Stimulated activated CD4-positive, alpha-beta T cell treated with anti-CD3 and anti-CD28 coated beads, Interleukin-1b, Interleukin-23, amount 100 ng/mL, for 4 hours (primary cell): ENCODE results near the gene BRAP.
"Not testable (repeated sequence)": the region's sequence is repeated elsewhere in the genome, so short reads cannot be mapped to it uniquely, and the experiment has no call there.

Experiments
- DNase-seq, 2 donors: peaks; one replicate each; pipeline ENCODE4 v3.0.0-alpha.2; 2020; ENCODE audit warnings: low read depth in 2 of 2

The BRAP gene

GRCh38 chr12:111685811-111686573, at the start of gene BRAP, which contains the start of gene ACAD10:
Gene BRAP (minus strand): TSS chr12:111685956. CDS start chr12:111685792, 164 bp downstream.
Gene ACAD10 (plus strand): TSS chr12:111686053. CDS start chr12:111692710, 6,657 bp downstream.
- peak; percentile 81 to 90 for DNase-seq

DNA sequence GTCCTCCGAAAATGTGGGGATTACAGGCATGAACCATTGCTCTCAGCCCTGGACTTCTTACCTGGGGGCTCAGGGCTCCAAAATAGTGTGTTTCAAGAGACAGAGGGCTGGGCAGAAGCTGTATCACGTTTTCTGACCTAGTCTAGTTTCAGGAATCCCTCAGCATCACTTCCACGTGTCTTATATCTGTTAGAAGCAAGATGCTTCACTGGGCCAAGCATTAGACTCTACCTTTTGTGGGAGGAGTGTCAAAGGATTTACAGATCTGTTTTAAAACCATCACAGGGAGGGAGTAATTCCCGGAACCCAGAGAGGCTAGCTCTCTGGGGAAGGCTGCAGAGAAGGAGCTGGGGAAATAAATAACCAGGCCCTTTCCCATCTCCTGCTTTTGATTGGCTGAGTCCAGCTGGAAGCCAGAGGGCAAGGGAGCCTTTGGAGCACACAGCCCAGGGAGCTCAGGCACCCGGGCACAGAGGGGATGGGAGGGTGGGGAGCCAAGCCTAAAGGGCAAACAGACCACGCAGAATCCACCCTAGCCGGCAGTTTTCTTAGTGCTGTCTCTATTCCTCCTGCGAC, 47.7 kb upstream of the BRAP start:
- DNase-seq, result no peak

DNA sequence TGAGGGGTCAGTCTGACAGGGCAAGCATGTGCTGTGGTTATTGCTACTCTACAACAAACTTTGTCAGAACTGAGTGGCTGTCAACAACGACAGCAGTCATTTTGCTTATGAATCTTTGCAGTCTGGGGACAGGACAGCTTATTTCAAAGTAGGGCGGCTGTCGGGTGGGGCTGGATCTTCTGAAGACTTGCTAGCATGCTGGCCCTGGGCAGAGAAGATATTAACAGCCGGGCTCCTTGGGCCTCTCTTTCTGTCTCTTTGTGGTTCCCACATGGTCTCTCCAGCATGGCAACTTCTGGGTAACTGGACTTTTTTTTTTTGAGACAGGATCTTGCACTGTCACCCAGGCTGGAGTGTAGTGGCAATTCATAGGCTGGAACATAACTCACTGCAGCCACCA, 47.0 kb upstream of the BRAP start:
- DNase-seq, result no peak

GRCh38 chr12:111730420-111730819, 44.7 kb upstream of the BRAP start:
- no peak for DNase-seq

- DNase-seq, result no peak
Measured at GRCh38 chr12:111728795-111729194, 43.0 kb upstream of the BRAP start.

- DNase-seq, result not testable (repeated sequence)
Measured at GRCh38 chr12:111723646-111724360, 38.0 kb upstream of the BRAP start.

GRCh38 chr12:111720457-111720856, 34.7 kb upstream of the BRAP start:
- no peak for DNase-seq

DNA sequence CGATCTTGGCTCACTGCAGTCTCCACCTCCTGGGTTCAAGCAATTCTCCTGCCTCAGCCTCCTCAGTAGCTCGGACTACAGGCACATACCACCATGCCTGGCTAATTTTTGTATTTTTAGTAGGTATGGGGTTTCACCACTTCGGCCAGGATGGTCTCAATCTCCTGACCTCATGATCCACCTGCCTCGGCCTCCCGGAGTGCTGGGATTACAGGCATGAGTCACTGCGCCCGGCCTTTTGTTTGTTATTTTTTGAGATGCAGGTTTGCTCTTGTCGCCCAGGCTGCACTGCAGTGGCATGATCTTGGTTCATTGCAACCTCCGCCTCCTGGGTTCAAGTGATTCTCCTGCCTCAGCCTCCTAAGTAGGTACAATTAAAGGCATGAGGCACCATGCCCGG, 33.6 kb upstream of the BRAP start:
- not testable (repeated sequence) for DNase-seq

DNA sequence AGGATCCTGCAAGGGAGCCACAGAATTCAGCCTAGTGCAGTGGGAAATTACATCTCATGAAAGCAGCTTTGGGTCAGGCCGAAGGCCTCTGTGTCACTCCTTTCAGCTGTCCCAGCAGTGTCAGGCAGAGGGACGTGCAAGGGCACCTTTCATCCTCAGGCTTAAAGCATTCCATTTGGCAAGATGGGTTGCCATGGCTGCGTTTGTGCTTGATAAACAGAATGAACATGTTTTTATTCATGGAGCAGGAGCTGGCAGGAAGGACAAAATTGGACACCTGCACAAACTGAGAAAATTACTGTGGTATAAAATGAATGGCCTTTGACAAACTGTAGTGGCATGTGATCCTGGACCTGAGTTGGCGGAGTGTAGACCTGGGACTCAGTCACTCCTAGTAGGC, 29.5 kb upstream of the BRAP start:
- no peak for DNase-seq

DNA sequence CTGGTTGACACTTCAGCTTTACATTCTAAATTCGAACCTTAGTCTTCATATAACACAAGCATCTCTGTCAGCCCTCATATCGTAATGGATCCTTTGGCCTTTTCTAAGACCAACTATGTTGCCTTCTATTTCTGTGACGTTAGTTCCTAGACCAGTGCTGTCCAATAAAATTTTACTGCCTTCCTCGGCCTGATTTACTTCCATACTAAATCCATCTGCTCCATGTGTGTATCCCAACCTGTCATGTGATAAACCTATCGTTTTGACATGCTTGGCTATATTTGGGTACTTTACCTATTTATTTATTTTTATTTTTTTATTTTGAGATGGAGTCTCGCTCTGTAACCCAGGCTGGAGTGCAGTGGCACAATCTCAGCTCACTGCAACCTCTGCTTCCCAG, 20.4 kb upstream of the BRAP start:
- no peak for DNase-seq

DNA sequence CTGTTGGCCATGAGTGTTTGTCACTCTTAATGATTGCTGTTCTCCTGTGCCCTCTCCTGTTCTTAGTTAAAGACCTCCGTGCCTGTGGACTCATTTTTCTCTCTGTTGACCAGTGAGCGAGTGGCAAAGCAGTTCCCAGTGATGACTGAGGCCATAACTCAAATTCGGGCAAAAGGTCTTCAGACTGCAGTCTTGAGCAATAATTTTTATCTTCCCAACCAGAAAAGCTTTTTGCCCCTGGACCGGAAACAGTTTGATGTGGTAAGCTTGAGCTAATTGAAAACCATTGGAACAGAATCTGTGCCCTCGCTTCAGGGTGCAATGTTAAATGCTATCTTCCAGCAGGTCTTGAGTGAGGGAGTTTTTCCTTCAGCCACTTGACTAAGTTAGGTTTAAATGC, 19.9 kb upstream of the BRAP start:
- DNase-seq, result no peak

GRCh38 chr12:111699962-111700361, 14.2 kb upstream of the BRAP start:
- no peak for DNase-seq

GRCh38 chr12:111693818-111694217, 8.1 kb upstream of the BRAP start:
- no peak for DNase-seq

DNA sequence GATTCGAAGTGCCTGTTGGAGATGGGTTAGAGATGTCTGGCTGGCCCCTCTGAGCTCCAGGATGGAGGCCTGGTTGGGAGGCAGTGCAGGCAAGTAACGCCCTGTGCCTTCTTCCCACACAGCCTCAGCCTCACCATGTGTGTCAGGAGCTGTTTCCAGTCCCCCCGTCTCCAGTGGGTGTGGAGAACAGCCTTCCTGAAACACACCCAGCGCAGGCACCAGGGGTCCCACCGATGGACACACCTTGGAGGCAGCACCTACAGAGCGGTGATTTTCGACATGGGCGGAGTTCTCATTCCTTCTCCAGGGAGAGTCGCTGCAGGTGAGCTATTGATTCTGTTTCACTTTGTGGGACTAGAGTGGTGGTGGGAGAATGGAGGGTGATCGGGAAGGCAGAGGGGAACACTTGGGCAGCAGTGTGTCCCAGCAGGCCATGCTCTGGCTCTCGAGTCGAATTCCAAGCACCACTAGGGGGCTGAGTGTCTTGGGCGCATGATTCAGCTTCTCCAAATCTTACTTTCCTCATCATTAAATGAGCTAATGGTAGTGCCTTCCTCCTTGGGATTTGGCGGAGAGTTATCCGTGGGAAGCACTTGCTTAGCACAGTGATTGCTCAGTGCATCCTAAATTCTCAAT, 6.9 kb upstream of the BRAP start:
- DNase-seq, result no peak

GRCh38 chr12:111691262-111691661, 5.5 kb upstream of the BRAP start:
- no peak for DNase-seq

GRCh38 chr12:111687952-111688351, 2.2 kb upstream of the BRAP start:
- DNase-seq, result no peak

DNA sequence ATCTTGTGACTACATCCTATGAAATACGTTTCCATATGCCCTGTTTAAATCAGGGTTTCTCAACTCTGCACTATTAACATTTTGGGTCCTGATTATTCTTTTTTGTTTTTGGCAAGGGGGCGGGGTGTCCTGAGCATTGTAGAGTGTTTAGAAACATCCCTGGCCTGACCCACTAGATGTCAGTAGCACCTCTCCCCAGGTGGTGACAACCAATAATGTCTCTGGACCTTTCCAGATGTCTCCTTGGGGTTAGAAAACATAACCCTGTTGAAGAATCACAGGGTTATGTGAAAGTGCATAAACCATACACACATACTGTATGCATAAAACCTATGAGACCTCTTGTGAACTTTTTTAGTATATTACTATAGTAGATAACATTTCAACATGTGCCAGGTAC, 1.5 kb upstream of the BRAP start:
- no peak for DNase-seq

GRCh38 chr12:111686574-111687105, 884 bp upstream of the BRAP start:
- DNase-seq, result no peak

- peak in 1 of 2 donors; percentile 3 for DNase-seq
Measured at GRCh38 chr12:111685322-111685810, 390 bp downstream of the BRAP start.

- DNase-seq, result not testable (repeated sequence)
Measured at GRCh38 chr12:111684485-111685198, 1.1 kb downstream of the BRAP start.

- no peak for DNase-seq
Measured at GRCh38 chr12:111677186-111677585, 8.6 kb downstream of the BRAP start.
